ENCODE results near the gene SOCS1. TPM values are rescaled to one million over a fixed set of nuclear protein-coding genes. Genes with fewer than 3 reads are reported as not detected.

SOCS1 gene
- total RNA-seq, 1 donor from 2014 or later, result 15.3 TPM

DNA sequence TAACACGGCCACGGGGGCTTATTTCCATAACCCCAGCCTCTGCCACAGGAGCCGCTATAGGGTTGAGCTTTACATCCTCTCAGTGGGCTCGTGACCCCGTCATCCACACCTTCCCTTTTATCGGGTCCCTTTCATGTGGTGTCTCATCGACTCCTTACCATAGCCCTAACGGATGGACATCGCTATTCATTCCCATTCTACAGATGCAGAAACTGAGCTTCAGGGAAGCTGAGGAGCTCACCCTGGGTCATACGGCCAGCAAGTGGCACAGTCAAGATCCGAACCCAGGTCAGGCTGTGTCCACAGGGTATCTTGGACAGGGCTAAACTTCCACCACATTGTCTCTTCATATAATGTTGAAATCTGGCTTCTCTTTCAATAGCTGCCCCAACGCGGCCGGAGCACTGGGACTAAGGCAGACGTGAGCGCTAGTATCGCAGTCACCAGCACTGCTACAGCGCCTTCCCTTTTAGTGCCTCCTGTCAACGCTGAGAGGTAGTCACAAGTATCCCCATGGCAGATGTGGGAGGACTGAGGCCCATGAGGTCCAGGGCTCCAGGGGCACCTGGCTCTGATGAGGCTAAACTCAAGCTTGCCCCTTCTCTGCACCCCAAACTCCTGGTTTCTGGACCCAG is 50.8 kb downstream of the SOCS1 start:
- no peak for DNase-seq
- intact Hi-C loops (cut with DNase I), result no loop called here
- Histone ChIP-seq H3K4me3 (no peak overlapping the region), H3K9me3 (no peaks in the 10 kb centered on the region), H3K27me3 (no peaks in the 10 kb centered on the region), H3K36me3 (no peaks in the 10 kb centered on the region), H3K27ac (no peak overlapping the region), H3K4me1 (peaks cover 14% of the 10 kb centered on the region)
- TF ChIP-seq, protein P1, sequence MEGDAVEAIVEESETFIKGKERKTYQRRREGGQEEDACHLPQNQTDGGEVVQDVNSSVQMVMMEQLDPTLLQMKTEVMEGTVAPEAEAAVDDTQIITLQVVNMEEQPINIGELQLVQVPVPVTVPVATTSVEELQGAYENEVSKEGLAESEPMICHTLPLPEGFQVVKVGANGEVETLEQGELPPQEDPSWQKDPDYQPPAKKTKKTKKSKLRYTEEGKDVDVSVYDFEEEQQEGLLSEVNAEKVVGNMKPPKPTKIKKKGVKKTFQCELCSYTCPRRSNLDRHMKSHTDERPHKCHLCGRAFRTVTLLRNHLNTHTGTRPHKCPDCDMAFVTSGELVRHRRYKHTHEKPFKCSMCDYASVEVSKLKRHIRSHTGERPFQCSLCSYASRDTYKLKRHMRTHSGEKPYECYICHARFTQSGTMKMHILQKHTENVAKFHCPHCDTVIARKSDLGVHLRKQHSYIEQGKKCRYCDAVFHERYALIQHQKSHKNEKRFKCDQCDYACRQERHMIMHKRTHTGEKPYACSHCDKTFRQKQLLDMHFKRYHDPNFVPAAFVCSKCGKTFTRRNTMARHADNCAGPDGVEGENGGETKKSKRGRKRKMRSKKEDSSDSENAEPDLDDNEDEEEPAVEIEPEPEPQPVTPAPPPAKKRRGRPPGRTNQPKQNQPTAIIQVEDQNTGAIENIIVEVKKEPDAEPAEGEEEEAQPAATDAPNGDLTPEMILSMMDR (IDR thresholded peaks at IDR 0.05), result no peak
- ATAC-seq, result no peak

DNA sequence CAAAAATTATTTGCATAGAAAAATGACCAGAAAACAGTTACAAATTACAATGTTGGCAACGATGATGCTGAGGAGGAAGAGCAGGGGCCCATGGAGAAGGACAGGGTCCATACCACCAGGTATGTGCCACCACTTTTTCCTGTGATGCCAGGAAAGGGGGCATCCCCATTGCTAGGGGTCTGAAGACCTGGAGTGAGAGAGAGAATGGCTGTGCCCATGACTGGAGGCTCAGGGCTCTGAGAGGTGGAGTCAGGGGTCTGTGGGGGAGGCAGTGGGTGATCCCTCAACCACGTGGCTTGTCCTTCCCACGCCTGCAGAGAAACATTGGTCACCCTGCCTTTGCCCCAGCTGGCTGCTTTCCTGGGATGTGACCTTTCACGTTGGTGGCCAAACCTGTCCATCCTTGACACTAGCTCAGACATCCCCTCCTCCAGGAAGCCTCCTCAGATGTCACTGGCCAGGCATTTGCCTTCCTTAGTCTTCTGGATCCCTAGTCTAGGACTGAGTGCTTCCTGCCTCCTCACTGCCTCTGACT is 51.4 kb downstream of the SOCS1 start:
- intact Hi-C loops (cut with DNase I), result no loop called here
- Histone ChIP-seq H3K9me3 (no peaks in the 10 kb centered on the region), H3K4me3 (no peak overlapping the region), H3K27me3 (no peaks in the 10 kb centered on the region), H3K36me3 (no peaks in the 10 kb centered on the region), H3K4me1 (peaks cover 14% of the 10 kb centered on the region), H3K27ac (no peak overlapping the region)
- TF ChIP-seq, protein P1 (IDR thresholded peaks at IDR 0.05), result no peak
- no peak for DNase-seq
- no peak for ATAC-seq

Other genes starting within 250 kb of the SOCS1 start
- not detected for gene TNP2, start 13.1 kb upstream of the SOCS1 start, total RNA-seq
- not detected for gene PRM3, start 17.4 kb upstream of the SOCS1 start, total RNA-seq
- gene PRM2, start 20.3 kb upstream of the SOCS1 start, total RNA-seq, result not detected
- not detected for gene PRM1, start 25.1 kb upstream of the SOCS1 start, total RNA-seq
- 1.2 TPM for gene RMI2, start 89.3 kb upstream of the SOCS1 start, total RNA-seq

All from upper lobe of right lung (tissue), 1 donor.